ENCODE results near the gene ARHGAP33. TPM values are rescaled to one million over a fixed set of nuclear protein-coding genes. Genes with fewer than 3 reads are reported as not detected.

ARHGAP33 gene
- total and polyA plus RNA-seq, 10 of the 15 experiments (the other 5 are each of a cell fraction or from before 2014, with no cell fraction given): 0.05 to 22.9 (median 2.3) TPM; not detected in 1

GRCh38 chr19:35744430-35745327 is 30.7 kb upstream of the ARHGAP33 start (continued):
- TF ChIP-seq ZBTB40 (IDR thresholded peaks at IDR 0.05; ENCODE audit: borderline replicate concordance): no peak
- TF ChIP-seq JUND (IDR thresholded peaks at IDR 0.05; ENCODE audit: low read depth, low read length): no peak
- TF ChIP-seq MYB (IDR thresholded peaks at IDR 0.05; ENCODE audit: borderline replicate concordance, low read depth, low read length): no peak
- TF ChIP-seq RFX5 (IDR thresholded peaks at IDR 0.05; ENCODE audit: low read depth, low read length): 0 out of 2 replicates have a peak, but pooled peaks have one; percentile 21
- TF ChIP-seq ZNF687 (IDR thresholded peaks at IDR 0.05): no peak
- TF ChIP-seq RELB (IDR thresholded peaks at IDR 0.05; ENCODE audit: low read depth): peak; percentile 77
- no peak for TF ChIP-seq ZNF274 (IDR thresholded peaks at IDR 0.05; ENCODE audit: insufficient read depth, insufficient read length)
- no peak for TF ChIP-seq IKZF2 (IDR thresholded peaks at IDR 0.05)
- no peak for TF ChIP-seq ZBED1 (IDR thresholded peaks at IDR 0.05; ENCODE audit: borderline replicate concordance)
- TF ChIP-seq RBBP5 (conservative IDR thresholded peaks at IDR 0.05): peak; percentile 73; the same call in 1 of the 2 replicates
- peak; percentile 47; the same call in 1 of the 2 replicates for TF ChIP-seq MLLT1 (IDR thresholded peaks at IDR 0.05)
- no peak for TF ChIP-seq NFYA (IDR thresholded peaks at IDR 0.05; ENCODE audit: borderline replicate concordance, low read depth, low read length)
- TF ChIP-seq YBX1 (IDR thresholded peaks at IDR 0.05): no peak
- TF ChIP-seq WRNIP1 (IDR thresholded peaks at IDR 0.05; ENCODE audit: borderline replicate concordance, low read depth, low read length): no peak
- no peak for TF ChIP-seq HCFC1 (IDR thresholded peaks at IDR 0.05; ENCODE audit: low read length)
- no peak for TF ChIP-seq ZNF217 (IDR thresholded peaks at IDR 0.05)
- TF ChIP-seq DPF2 (IDR thresholded peaks at IDR 0.05): no peak
- TF ChIP-seq IKZF1 (conservative IDR thresholded peaks at IDR 0.05): no peak
